Prostate gland (tissue), 2 donors: ENCODE results near the gene GPS1. TPM values are rescaled to one million over a fixed set of nuclear protein-coding genes. Genes with fewer than 3 reads are reported as not detected.
"Not testable (repeated sequence)": the region's sequence is repeated elsewhere in the genome, so short reads cannot be mapped to it uniquely, and the experiment has no call there.

ENCODE experiments used
- DNase-seq: peaks from one replicate; pipeline ENCODE4 v3.0.0-alpha.2; 2019; ENCODE audit warnings: low spot score
- H3K27ac ChIP-seq, 2 donors: fragments of 200-600 bp; sonication (generic); 2 replicates each; pipeline ENCODE4 v1.5.1; 2017 to 2019
- H3K27me3 ChIP-seq: fragments of 200-600 bp; sonication (generic); replicated peaks from 2 replicates; pipeline ENCODE4 v1.5.1; 2019; ENCODE audit not compliant: insufficient read depth
- H3K36me3 ChIP-seq, 2 donors: fragments of 200-600 bp; sonication (generic); 1 replicate in 1 of 2; 2 replicates in 1 of 2; pipeline versions ENCODE4 v1.5.1 to v1.8.1; 2017 to 2019
- H3K4me1 ChIP-seq: fragments of 200-600 bp; sonication (generic); replicated peaks from 2 replicates; pipeline ENCODE4 v1.5.1; 2019
- H3K4me3 ChIP-seq, 2 donors: fragments of 200-600 bp; sonication (generic); 2 replicates each; pipeline ENCODE4 v1.5.1; 2017 to 2019
- H3K9me3 ChIP-seq: fragments of 200-600 bp; sonication (generic); 2 replicates; pipeline ENCODE4 v1.5.1; 2017
- CTCF ChIP-seq, 4 experiments: fragments of 200-600 bp in 2 of 4; fragments of 450-650 bp in 2 of 4; sonication (generic) in 2 of 4; IDR thresholded peaks; 1 replicate in 3 of 4; 2 replicates in 1 of 4; pipeline ENCODE4 v1.5.1; 2016 to 2019; ENCODE audit warnings: antibody characterized with exemption in 4 of 4, mild to moderate bottlenecking in 2 of 4, moderate library complexity in 2 of 4
- POLR2A ChIP-seq: fragments of 450-650 bp; IDR thresholded peaks from one replicate; pipeline ENCODE4 v1.6.1; 2016; ENCODE audit warnings: antibody characterized with exemption, mild to moderate bottlenecking
- POLR2AphosphoS5 ChIP-seq: sonication (generic); formaldehyde crosslinking; IDR thresholded peaks from one replicate; pipeline ENCODE4 v1.6.1; 2017; ENCODE audit warnings: antibody characterized with exemption
- WGBS: methylation state at CpG from one replicate; pipeline ENCODE4 v1.1.5; 2018; 5-methylcytosine and 5-hydroxymethylcytosine counted together
- intact Hi-C: fragments of 100-400 bp; cut with DNase I; formaldehyde crosslinking; loops from one replicate; pipeline ENCODE4 v1.14.2; 2022
- total RNA-seq, 2 donors: library from RNA; depleted of rRNA; stranded (reverse); fragments of >200 nt; gene quantifications; one replicate each; pipeline ENCODE4 v1.1.0, GENCODE V29; 2016

GPS1 gene
- total RNA-seq, 2 donors from 2014 or later = 163 to 182 TPM

DNA sequence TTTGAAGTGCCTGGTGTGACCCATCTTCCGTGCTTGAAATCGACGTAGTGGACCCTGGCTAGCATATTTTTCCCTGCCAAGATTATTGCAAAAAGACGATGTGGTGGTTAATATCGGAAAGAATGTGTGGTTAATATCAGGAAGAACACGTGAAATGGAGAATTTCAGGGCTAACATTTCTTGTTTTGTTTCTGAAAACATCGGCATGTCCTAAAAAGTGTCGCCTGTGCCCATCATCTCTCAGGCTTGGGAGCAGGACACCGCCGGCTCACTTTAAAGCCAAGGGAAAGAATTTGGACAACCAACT lies 13.9 kb upstream of the GPS1 start:
- intact Hi-C loops = loop anchor here (5.0 kb wide), 1 partner anchor 59 kb away; the partner anchor contains the start of gene FASN
- 5% methylated on average over 10 of the region's 10 CpGs for WGBS
- Histone ChIP-seq H3K4me3 (peak overlapping the region; percentile 72 to 81), H3K27ac (peak overlapping the region; percentile 96 to 99), H3K4me1 (peaks cover 11% of the 10 kb centered on the region), H3K36me3 (no peaks in the 10 kb centered on the region), H3K27me3 (no peaks in the 10 kb centered on the region), H3K9me3 (no peaks in the 10 kb centered on the region)
- no peak for DNase-seq
- TF ChIP-seq POLR2AphosphoS5 (no peak), POLR2A (no peak), CTCF (IDR thresholded peaks at IDR 0.05) (no peak)

GRCh38 chr17:82038796-82039409 lies 12.8 kb upstream of the GPS1 start:
- WGBS = 73% methylated on average over 16 of the region's 16 CpGs
- H3K27me3 ChIP-seq, H3K27ac ChIP-seq, H3K4me3 ChIP-seq, H3K36me3 ChIP-seq, DNase-seq, H3K9me3 ChIP-seq: not testable (repeated sequence)
- intact Hi-C loops = loop anchor here (5.0 kb wide), 1 partner anchor 58 kb away; the partner anchor contains the start of gene FASN
- H3K4me1 ChIP-seq = peaks cover 11% of the 10 kb centered on the region

DNA sequence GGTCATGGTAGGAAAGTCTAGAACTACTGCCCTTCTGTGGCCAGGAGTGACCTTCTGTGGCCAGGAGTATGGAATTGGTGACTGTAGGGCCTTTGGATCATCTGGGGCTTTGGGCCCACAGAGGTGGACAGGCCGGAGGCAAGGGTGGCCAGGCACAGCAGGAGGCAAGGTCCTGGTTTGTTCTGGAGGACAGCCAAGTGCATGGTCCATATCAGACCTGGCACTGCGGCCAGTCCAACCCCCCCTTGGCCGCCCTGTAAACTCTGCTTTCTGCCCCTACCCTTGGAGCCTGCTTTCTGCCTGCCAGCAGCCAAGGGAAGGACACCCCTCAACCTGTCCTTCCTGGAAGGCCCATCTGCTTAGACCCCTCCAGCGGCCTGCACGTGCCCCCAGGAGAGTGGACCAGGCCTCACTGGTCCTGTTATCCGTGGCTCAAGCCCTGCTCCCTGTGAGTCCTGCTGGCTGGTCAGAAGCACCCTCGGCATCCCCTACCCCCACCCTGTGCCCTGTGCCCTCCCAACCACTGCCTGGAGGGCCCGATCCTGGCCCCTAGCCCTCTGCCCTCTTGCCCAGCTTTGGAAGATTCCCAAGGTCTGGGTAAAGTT lies 11.9 kb upstream of the GPS1 start:
- intact Hi-C loops = loop anchor here (5.0 kb wide), 1 partner anchor 58 kb away; the partner anchor contains the start of gene FASN
- peaks cover 11% of the 10 kb centered on the region for H3K4me1 ChIP-seq
- WGBS = 87% methylated on average over 8 of the region's 8 CpGs
- H3K9me3 ChIP-seq = no peaks in the 10 kb centered on the region
- H3K27ac ChIP-seq = no peak overlapping the region
- no peak for TF ChIP-seq CTCF (IDR thresholded peaks at IDR 0.05)
- no peak for TF ChIP-seq POLR2A
- no peak for TF ChIP-seq POLR2AphosphoS5
- H3K27me3 ChIP-seq = no peaks in the 10 kb centered on the region
- no peaks in the 10 kb centered on the region for H3K36me3 ChIP-seq
- DNase-seq = no peak
- H3K4me3 ChIP-seq = no peak overlapping the region

GRCh38 chr17:82041144-82041814 lies 10.4 kb upstream of the GPS1 start:
- Histone ChIP-seq H3K36me3 (no peaks in the 10 kb centered on the region), H3K4me3 (no peak overlapping the region), H3K4me1 (peaks cover 3% of the 10 kb centered on the region), H3K9me3 (no peaks in the 10 kb centered on the region), H3K27ac (no peak overlapping the region), H3K27me3 (no peaks in the 10 kb centered on the region)
- no peak for DNase-seq
- intact Hi-C loops = no loop called here
- 80% methylated on average over 17 of the region's 17 CpGs for WGBS
- TF ChIP-seq CTCF (IDR thresholded peaks at IDR 0.05) (no peak), POLR2AphosphoS5 (no peak), POLR2A (no peak)

DNA sequence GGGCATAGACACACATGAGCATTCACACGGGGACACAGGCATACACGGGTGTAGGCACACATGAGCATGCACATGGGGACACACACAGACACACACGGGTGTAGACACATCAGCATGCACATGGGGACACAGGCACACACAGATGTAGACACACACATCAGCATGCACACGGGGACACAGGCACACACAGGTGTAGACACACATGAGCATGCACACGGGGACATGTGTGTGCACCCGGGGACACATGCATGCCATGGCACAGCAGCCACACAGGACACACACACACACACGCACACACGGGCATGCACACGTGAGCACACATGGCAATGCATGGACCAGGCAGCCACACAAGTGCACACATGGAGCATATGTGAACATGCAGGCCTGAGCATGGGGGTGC lies 9.0 kb upstream of the GPS1 start:
- no peaks in the 10 kb centered on the region for H3K27me3 ChIP-seq

More for the DNA sequence above, 9.0 kb upstream of the GPS1 start:
- intact Hi-C loops = no loop called here
- 96% methylated on average over 7 of the region's 9 CpGs for WGBS
- no peak overlapping the region for H3K4me3 ChIP-seq
- H3K4me1 ChIP-seq = no peaks in the 10 kb centered on the region
- no peak overlapping the region for H3K27ac ChIP-seq
- H3K9me3 ChIP-seq = no peaks in the 10 kb centered on the region
- H3K36me3 ChIP-seq = peaks cover 0 to 4% of the 10 kb centered on the region in 2 donors
- TF ChIP-seq CTCF (IDR thresholded peaks at IDR 0.05) = no peak
- TF ChIP-seq POLR2A = no peak
- TF ChIP-seq POLR2AphosphoS5 = no peak
- DNase-seq = no peak
